GM18907 (cell line): ENCODE results near the gene PRPF31.
"Not testable (repeated sequence)": the region's sequence is repeated elsewhere in the genome, so short reads cannot be mapped to it uniquely, and the experiment has no call there.

Experiments used
- ATAC-seq: cut with Tn5 transposase; IDR thresholded peaks from one replicate; pipeline ENCODE4 v1.9.1; 2021; ENCODE audit warnings: mild to moderate bottlenecking, moderate library complexity; ENCODE audit not compliant: unreplicated experiment

The PRPF31 gene

DNA sequence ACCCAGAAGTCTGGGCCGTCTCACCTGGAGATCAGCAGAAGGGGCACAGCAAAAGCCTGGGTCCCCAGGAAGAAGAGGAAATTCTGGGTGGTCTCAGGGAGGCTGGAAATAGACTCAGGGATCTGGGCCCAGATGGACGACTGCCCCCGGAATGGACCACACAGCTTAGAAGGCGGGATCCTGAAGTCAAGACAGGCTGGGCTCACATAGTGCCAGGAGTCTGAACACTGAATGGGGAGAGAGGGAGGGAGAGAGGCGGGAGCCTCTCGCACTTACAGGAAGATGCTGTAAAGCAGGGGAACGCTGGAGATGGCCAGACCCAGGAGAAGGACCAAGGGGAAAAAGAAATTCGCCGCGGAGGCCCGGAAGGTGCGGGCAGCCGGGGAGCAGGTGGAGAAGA is 45.3 kb downstream of the PRPF31 start:
- no peak for ATAC-seq

DNA sequence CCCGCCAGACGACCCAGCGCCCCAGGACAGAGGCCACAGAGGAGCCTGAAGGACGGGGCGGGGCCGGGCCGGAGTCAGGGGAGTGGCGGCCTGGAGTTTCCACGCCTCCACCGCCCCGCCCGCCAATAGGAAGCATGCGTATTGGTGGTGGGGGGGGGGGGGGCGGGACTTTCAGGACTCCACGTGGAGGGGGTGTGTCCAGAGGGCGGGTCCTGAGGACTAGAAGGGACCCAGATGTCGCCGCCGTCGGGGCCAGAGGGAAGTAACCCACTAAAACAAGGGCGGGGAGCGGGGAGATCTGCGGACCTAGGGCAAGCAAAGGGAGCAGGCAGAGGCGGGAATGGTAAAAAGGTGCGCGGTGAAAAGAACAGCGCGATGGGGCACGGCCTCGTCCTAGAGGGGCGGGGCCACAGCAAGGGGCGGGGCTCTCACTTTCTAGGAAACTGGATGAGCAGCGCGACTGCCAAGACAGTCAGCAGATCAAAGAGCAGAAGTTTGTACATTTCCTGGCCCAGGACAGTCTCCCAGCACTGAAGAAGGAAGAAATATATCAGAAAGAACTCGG is 46.8 kb downstream of the PRPF31 start:
- ATAC-seq = no peak

DNA sequence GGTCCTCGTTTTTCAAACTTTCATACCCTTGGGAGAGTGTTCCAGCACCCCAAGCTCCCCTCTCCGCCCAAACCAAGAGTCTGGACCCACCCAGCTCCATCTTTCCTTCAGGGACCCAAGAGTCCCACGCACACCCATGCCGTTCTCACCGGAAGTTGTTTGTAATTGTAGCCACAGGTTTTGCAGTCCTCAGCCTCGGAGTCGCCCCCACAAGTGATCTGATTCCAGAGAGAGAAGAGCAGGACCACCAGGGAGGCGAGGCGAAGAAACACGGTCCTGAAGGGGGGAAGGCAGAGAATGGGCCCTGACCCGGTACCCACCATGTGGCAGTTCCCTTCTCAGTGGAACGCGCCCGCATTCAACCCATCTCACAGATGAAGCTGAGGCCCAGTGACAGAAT is 47.3 kb downstream of the PRPF31 start:
- no peak for ATAC-seq

DNA sequence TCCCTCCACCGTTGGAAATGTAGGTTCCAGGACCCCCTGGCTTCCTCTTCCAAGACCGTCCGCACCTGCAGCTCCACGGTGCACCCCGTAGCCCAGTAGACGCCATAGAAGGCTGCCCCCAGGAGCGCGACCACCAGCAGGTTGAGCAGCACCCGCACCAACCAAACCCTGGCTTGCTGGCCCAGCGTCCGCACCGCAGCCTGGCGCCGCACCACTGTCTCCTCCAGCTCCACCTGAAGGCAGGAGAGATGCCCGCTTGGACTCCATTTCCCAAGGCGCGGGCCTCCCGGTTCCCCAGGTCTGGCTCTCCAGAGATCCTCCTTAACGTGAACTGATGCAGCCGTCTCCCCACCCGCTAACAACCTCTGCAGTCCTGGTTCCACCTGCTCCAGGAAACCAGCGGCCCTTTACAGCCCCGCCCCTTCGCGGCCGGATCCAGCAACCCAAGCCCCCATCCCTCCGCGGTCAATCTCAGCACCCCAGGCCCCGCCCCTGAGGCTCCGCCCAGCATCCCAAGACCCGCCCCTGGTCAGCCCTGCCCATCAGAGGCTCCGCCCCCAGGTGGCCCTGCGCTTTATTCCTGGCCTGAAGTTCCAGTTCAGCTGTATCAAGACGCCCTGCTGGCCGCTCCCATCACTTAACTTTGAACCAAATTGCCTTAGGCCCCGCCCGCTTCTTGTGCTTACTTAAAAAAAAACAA is 49.0 kb downstream of the PRPF31 start:
- no peak for ATAC-seq

- no peak for ATAC-seq
Measured at GRCh38 chr19:54165222-54165621, 49.7 kb downstream of the PRPF31 start.

GRCh38 chr19:54168174-54168917 is 52.8 kb downstream of the PRPF31 start:
- ATAC-seq = peak; percentile 65

- no peak for ATAC-seq
Measured at GRCh38 chr19:54169149-54169740, 53.7 kb downstream of the PRPF31 start.

DNA sequence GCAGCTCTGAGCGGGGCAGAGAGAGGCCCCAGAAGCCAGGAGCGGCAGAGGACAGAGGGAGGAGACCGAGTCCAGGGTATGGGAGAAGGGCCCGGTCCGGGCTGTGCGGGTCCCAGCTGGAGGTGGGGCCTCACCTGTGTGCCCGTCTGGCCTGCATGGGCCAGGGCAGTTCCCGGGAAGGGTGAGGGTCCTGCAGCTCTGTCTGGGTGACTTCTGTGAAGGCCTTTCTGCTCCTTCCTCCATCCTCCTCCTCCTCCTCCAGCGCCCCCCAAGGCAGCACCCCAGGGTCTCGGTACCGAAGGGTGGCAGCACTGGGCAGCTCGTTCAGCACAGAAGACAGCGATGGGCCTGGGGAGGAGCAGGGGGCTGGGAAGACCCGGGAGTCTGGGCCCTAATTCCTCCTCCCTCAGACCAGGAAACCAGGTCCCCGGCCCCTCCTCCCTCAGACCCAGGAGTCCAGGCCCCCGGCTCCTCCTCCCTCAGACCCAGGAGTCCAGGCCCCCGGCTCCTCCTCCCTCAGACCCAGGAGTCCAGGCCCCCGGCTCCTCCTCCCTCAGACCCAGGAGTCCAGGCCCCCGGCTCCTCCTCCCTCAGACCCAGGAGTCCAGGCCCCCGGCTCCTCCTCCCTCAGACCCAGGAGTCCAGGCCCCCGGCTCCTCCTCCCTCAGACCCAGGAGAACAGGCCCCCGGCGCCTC is 56.3 kb downstream of the PRPF31 start:
- ATAC-seq = not testable (repeated sequence)

- ATAC-seq = no peak
Measured at GRCh38 chr19:54172471-54173358, 57.2 kb downstream of the PRPF31 start, which contains the start of gene TMC4. Gene TMC4 (minus strand): TSS chr19:54173160. CDS start chr19:54173117, 43 bp downstream.

DNA sequence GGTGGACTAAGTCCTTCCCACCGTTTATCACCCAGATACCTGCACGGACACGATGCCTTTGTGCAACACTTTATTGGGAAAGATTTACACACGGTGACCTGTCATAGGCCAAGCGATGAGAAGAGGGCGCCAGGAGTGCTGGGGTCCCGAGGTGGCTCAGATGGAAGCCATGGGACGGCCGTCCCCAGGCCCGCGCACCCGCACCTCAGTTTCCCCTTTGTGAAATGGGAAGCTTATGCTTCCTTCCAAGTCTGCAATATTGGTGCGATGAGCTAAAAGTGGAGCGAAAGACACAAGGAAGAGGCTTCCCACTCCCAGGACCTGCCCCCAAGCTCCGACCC is 57.8 kb downstream of the PRPF31 start:
- no peak for ATAC-seq

DNA sequence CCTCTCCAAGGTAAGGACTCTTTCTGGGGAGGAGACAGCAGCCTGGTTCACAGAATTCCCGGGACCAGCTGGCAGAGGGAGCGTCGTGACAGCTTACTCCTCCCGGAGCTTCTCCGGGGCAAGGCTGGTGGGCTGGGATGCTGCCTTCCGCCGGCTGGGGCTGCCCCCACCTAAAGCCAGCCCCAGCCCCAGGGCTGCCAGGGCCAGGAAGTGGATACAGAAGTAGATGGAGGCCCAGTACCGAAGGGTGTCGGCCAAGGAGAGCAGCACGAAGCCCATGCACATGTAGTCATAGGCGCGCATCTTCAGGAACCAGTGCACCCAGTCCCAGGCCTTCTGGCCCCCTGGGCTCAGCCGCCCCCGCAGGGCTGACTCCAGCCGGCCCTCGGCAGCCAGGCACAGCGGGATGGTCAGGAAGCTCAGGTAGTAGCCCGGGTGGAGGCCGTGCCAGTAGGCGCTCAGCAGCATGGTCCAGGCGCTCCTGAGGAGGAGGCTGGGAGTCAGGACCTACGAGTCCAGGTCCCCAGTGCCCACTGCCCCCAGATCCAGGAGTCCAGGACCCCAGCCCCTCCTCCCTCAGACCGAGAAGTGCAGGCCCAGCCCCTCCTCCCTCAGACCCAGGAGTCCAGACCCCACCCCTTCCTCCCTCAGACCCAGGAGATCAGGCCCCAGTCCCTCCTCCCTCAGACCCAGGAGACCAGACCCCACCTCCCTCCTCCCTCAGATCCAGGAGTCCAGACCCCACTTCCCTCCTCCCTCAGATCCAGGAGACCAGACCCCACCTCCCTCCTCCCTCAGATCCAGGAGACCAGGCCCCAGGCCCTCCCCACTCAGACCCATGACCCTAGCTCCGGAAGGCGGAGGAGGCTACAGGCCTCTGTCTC is 58.6 kb downstream of the PRPF31 start:
- ATAC-seq = no peak

DNA sequence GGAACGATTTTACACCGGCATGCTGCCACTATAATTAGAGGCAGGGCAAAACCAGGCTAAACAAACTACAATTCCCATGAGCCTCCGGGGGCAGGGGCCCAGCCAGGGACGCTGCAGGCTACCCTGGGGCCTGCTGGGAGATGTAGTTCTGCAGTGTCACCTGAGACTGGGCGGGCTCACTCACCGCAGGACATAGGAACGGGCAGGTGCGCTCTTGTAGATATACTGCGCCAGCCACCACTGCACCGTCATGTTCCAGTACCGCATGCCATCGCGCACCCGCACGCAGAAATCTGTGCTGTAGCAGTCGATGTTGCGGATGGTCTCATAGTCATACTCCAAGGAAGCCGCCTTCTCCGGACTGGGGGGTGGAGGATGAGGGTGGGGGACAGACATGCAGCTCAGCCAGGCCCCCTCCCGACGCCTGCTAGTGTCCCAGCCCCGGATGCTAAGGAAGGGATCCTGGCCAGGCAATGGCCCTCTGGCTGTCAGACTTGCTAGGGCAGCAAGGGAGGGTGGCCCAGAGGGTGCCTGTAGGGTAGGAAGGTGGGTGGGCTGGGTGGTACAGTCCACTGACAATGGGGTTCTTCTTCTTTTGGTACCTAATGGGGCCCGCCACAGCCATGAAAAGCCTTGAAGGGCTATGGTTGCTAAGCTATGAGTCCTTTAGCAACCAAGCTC is 63.2 kb downstream of the PRPF31 start:
- ATAC-seq = no peak

DNA sequence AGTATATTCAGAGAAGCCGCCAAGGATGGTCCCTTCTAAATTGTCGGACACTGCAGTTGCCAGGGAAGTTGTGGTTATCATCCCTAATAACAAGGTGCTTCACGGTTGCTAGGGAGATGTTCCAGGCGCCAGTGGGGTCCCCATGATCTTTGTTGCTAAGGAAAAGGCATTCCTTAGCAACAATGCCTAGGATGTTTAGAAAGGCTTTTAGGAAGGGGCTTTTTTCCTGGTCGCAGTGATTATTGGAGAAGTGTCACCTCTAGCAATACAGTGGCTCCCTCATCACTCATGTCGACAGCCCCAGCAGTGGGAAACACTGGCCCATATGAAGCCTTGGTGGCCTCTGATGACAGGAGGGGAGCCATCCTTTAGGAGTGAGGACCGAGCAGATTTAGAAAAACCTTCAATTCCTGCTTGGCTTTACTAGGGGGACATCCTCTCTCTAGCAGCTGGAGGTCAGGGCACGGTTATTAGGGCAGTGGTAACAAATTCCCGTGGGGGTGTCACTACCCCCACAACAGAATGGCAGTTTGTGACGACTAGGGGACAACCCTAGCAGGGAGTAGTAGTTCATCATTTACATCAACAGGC is 63.8 kb downstream of the PRPF31 start:
- no peak for ATAC-seq

DNA sequence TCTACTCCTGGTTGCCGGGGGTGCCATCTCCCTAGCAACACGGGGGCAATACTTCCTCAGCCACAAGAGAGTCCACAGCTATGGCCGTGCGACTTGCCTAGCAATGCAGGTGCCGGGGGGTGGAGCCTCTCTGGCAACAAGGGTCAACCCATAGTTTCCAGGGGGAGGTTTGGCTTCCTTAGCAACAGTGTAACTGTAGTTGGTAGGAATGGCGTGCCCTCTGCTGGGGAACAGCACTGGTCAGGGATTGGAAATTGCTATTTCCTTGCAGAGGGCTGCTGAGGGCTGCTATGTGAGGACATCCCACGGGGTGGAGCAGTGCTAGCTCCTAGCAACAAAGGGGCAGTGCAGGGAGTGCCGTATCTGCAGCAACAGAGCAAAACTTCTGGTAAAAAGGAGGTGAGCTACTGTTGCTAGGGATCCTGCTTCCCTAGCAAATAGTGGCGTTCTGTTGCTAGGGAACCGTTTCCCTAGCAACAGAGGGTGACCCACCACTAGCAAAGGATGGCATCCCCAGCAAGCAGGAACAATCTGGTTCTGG is 64.4 kb downstream of the PRPF31 start:
- no peak for ATAC-seq

GRCh38 chr19:54180691-54181091 is 65.1 kb downstream of the PRPF31 start:
- no peak for ATAC-seq
